22Rv1 (cell line): Measurements from ENCODE around the gene SPON2.

Experiments used
- H3K27ac ChIP-seq: fragments of 450-650 bp; 2 replicates; pipeline ENCODE4 v1.5.1; 2017
- CTCF ChIP-seq: fragments of 450-650 bp; IDR thresholded peaks from 2 replicates; pipeline ENCODE4 v1.5.1; 2017; ENCODE audit warnings: mild to moderate bottlenecking
- ZFX ChIP-seq: fragments of 450-650 bp; IDR thresholded peaks from 2 replicates; pipeline ENCODE4 v1.6.1; 2017; ENCODE audit warnings: antibody characterized with exemption, borderline replicate concordance

SPON2 gene

GRCh38 chr4:1172228-1172851 is at the start of gene SPON2:
Gene SPON2 (minus strand): TSS chr4:1172583.
- H3K27ac ChIP-seq: no peak within 1 kb of the TSS

GRCh38 chr4:1221155-1221870 is 48.9 kb upstream of the SPON2 start:
- no peak overlapping the region for H3K27ac ChIP-seq
- TF ChIP-seq CTCF (no peak), ZFX (no peak)

More at GRCh38 chr4:1172228-1172851, at the start of gene SPON2:
- TF ChIP-seq CTCF (no peak), ZFX (no peak)

- no peak overlapping the region for H3K27ac ChIP-seq
Observed at GRCh38 chr4:1220566-1220965, 48.2 kb upstream of the SPON2 start.

GRCh38 chr4:1219566-1219950 is 47.2 kb upstream of the SPON2 start:
- H3K27ac ChIP-seq: no peak overlapping the region
- TF ChIP-seq ZFX (no peak), CTCF (no peak)

More at GRCh38 chr4:1220566-1220965, 48.2 kb upstream of the SPON2 start:
- TF ChIP-seq ZFX (no peak), CTCF (no peak)

- TF ChIP-seq ZFX (no peak), CTCF (no peak)
- H3K27ac ChIP-seq: no peak overlapping the region
Observed at GRCh38 chr4:1218634-1219565, 46.5 kb upstream of the SPON2 start.

GRCh38 chr4:1217366-1217765 is 45.0 kb upstream of the SPON2 start:
- TF ChIP-seq CTCF (no peak), ZFX (no peak)
- no peak overlapping the region for H3K27ac ChIP-seq
